Measurements from ENCODE around the gene AKT3. TPM values are rescaled to one million over a fixed set of nuclear protein-coding genes. Genes with fewer than 3 reads are reported as not detected.

The AKT3 gene
- total RNA-seq, 2 experiments from 2014 or later, result 80.4 to 88.5 TPM

DNA sequence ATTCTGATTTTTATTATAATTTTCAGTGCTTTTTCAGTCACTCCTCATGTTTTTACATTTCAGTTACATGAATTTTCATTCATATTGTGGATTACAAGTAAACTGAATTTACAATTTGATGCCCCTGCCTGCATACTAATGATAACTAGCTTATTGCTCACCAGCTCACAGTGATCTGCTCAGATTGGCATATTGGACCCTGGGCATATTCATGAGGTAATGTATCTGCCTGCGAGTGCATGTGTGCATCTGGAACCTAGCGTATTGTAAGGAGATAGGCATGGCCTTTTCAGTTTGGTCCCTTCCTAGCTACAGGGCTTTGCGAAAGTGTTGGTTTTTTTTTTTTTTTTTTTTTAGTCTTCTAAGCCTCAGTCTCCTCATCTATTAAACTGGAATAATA, 380.5 kb downstream of the AKT3 start:
- no peak for DNase-seq
- ChIA-PET CTCF (no interaction called here), POLR2A (interaction anchor here (0.6 kb wide), 1 partner anchor 56 kb away, joined by 5 read pairs; no protein-coding TSS in a partner anchor)
- Histone ChIP-seq H3K4me3 (ENCODE audit: low read length) (no peak overlapping the region), H3K27me3 (ENCODE audit: control insufficient read depth in 1 of 2, insufficient read depth in 2 of 2, low read length in 2 of 2) (no peaks in the 10 kb centered on the region), H3K9me3 (ENCODE audit: control insufficient read depth in 1 of 2, insufficient read depth in 1 of 2, low read length in 2 of 2) (no peaks in the 10 kb centered on the region), H3K4me1 (ENCODE audit: insufficient read depth, low read length) (peaks cover 3% of the 10 kb centered on the region), H3K36me3 (ENCODE audit: insufficient read depth, low read length) (no peaks in the 10 kb centered on the region), H3K27ac (ENCODE audit: low read depth in 1 of 2, low read length in 2 of 2) (no peak overlapping the region)
- H3K9me3 Mint-ChIP-seq, result no peaks in the 10 kb centered on the region
- H3K4me1 Mint-ChIP-seq (ENCODE audit: low read depth), result peaks cover 20% of the 10 kb centered on the region
- TF ChIP-seq, protein P1, sequence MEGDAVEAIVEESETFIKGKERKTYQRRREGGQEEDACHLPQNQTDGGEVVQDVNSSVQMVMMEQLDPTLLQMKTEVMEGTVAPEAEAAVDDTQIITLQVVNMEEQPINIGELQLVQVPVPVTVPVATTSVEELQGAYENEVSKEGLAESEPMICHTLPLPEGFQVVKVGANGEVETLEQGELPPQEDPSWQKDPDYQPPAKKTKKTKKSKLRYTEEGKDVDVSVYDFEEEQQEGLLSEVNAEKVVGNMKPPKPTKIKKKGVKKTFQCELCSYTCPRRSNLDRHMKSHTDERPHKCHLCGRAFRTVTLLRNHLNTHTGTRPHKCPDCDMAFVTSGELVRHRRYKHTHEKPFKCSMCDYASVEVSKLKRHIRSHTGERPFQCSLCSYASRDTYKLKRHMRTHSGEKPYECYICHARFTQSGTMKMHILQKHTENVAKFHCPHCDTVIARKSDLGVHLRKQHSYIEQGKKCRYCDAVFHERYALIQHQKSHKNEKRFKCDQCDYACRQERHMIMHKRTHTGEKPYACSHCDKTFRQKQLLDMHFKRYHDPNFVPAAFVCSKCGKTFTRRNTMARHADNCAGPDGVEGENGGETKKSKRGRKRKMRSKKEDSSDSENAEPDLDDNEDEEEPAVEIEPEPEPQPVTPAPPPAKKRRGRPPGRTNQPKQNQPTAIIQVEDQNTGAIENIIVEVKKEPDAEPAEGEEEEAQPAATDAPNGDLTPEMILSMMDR (IDR thresholded peaks at IDR 0.05), result no peak
- H3K27ac Mint-ChIP-seq, result no peak overlapping the region
- intact Hi-C loops (cut with DNase I, micrococcal nuclease), result no loop called here
- no peaks in the 10 kb centered on the region for H3K27me3 Mint-ChIP-seq
- peaks cover 4% of the 10 kb centered on the region for H3K36me3 Mint-ChIP-seq (ENCODE audit: low read depth)
- ATAC-seq (ENCODE audit: poor library complexity), result no peak
- H3K4me3 Mint-ChIP-seq, result no peak overlapping the region

DNA sequence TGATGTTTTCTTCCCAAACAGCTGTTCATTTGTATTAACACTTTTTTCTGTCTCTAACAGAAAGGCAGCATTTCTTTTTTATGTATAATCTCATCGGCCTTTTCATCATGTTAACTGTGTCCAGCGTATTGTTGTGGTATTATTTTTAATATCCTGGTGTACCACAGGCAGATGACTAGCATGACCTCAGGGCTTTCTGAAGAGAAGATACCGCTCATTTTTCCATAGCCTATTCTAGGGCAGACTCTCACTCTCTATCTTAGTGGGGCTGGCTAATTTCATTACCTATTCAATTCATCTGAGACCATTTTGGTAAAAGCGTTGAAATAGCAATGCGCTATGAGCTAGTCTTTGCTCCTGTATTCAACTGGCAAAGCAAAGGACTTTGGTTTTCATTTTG, 384.3 kb downstream of the AKT3 start:
- ChIA-PET CTCF (no interaction called here), POLR2A (no interaction called here)
- no peaks in the 10 kb centered on the region for H3K9me3 ChIP-seq (ENCODE audit: control insufficient read depth in 1 of 2, insufficient read depth in 1 of 2, low read length in 2 of 2)
- no peaks in the 10 kb centered on the region for H3K36me3 ChIP-seq (ENCODE audit: insufficient read depth, low read length)
- no peak overlapping the region for H3K27ac ChIP-seq (ENCODE audit: low read depth in 1 of 2, low read length in 2 of 2)
- no peaks in the 10 kb centered on the region for H3K27me3 ChIP-seq (ENCODE audit: control insufficient read depth in 1 of 2, insufficient read depth in 2 of 2, low read length in 2 of 2)
- Mint-ChIP-seq H3K27ac (no peak overlapping the region), H3K4me1 (ENCODE audit: low read depth) (no peaks in the 10 kb centered on the region), H3K27me3 (no peaks in the 10 kb centered on the region), H3K9me3 (no peaks in the 10 kb centered on the region), H3K36me3 (ENCODE audit: low read depth) (peaks cover 18% of the 10 kb centered on the region), H3K4me3 (no peak overlapping the region)
- no peak overlapping the region for H3K4me3 ChIP-seq (ENCODE audit: low read length)
- TF ChIP-seq, protein P1 (IDR thresholded peaks at IDR 0.05), result no peak
- no peak for DNase-seq
- intact Hi-C loops (cut with DNase I, micrococcal nuclease), result no loop called here
- H3K4me1 ChIP-seq (ENCODE audit: insufficient read depth, low read length), result no peaks in the 10 kb centered on the region
- ATAC-seq (ENCODE audit: poor library complexity), result no peak

DNA sequence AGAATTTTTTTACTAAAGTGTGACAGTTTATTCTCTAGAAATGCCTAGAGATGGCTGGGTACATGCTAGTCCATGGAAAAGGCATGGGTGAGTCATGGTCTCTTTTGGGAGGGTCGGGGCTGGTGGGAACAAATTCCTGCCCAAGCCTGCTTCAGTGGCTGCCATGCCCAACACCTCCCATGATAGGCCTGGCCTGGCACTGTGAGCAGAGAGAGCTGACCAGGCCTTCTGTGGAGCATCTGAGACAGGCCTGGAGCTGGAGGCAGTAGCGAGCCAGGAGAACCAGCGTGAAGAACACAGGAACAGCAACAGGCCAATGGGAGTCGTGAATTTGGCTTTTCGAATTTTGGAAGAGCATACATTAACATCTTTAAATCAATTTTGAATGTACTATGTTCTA, 385.0 kb downstream of the AKT3 start:
- ATAC-seq (ENCODE audit: poor library complexity) (no peak), DNase-seq (no peak)
- no peaks in the 10 kb centered on the region for H3K36me3 ChIP-seq (ENCODE audit: insufficient read depth, low read length)
- H3K27me3 ChIP-seq (ENCODE audit: control insufficient read depth in 1 of 2, insufficient read depth in 2 of 2, low read length in 2 of 2), result no peaks in the 10 kb centered on the region
- H3K9me3 ChIP-seq (ENCODE audit: control insufficient read depth in 1 of 2, insufficient read depth in 1 of 2, low read length in 2 of 2), result no peaks in the 10 kb centered on the region
- no peak overlapping the region for H3K27ac Mint-ChIP-seq
- H3K4me3 Mint-ChIP-seq, result no peak overlapping the region
- TF ChIP-seq, protein P1 (IDR thresholded peaks at IDR 0.05), result no peak
- H3K27ac ChIP-seq (ENCODE audit: low read depth in 1 of 2, low read length in 2 of 2), result no peak overlapping the region
- ChIA-PET POLR2A (no interaction called here), CTCF (no interaction called here)
- no peaks in the 10 kb centered on the region for H3K27me3 Mint-ChIP-seq
- H3K9me3 Mint-ChIP-seq, result no peaks in the 10 kb centered on the region
- no peaks in the 10 kb centered on the region for H3K4me1 ChIP-seq (ENCODE audit: insufficient read depth, low read length)
- no peaks in the 10 kb centered on the region for H3K4me1 Mint-ChIP-seq (ENCODE audit: low read depth)
- peaks cover 23% of the 10 kb centered on the region for H3K36me3 Mint-ChIP-seq (ENCODE audit: low read depth)
- intact Hi-C loops (cut with DNase I, micrococcal nuclease), result no loop called here
- no peak overlapping the region for H3K4me3 ChIP-seq (ENCODE audit: low read length)
